Activated T-cell treated with anti-CD3 and anti-CD28 coated beads, Interleukin-2, amount 50 U/mL, for 24 hours (primary cell): ENCODE measurements around the gene NFATC2.
"Not testable (repeated sequence)": the region's sequence is repeated elsewhere in the genome, so short reads cannot be mapped to it uniquely, and the experiment has no call there.

Source experiments
- DNase-seq: peaks from one replicate; pipeline ENCODE4 v3.0.0-alpha.2; 2020
- H3K27ac Mint-ChIP-seq: 2 replicates; pipeline ENCODE4 v1.8.0; 2020; ENCODE audit warnings: mild to moderate bottlenecking, mixed read lengths
- H3K27me3 Mint-ChIP-seq: 2 replicates; pipeline ENCODE4 v1.8.0; 2020; ENCODE audit warnings: mixed read lengths
- H3K36me3 Mint-ChIP-seq: 2 replicates; pipeline ENCODE4 v1.8.0; 2020; ENCODE audit warnings: low read depth, mixed read lengths
- H3K4me1 Mint-ChIP-seq: 2 replicates; pipeline ENCODE4 v1.8.0; 2020; ENCODE audit warnings: low read depth, mixed read lengths
- H3K4me3 Mint-ChIP-seq: 2 replicates; pipeline ENCODE4 v1.8.0; 2020; ENCODE audit warnings: mild to moderate bottlenecking, moderate library complexity, mixed read lengths
- H3K9me3 Mint-ChIP-seq: 2 replicates; pipeline ENCODE4 v1.8.0; 2020; ENCODE audit warnings: mixed read lengths

The NFATC2 gene

DNA sequence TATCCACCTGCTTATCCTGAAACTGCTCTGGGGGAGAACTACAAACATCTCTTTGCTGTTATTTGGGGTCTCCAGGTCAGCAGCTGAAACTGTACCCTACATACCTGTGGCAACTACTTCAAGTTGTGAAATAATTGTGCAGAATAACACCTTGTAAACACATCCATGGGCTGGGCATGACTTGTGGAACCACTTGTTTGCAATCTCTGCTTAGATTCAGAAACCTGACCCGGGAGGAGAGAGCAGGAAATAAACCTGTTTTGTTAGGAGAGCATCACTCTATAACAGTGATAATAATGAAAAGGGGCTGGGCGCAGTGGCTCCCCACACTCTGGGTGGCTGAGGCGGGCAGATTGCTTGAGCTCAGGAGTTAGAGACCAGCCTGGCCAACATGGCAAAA lies 183.1 kb downstream of the NFATC2 start:
- H3K27me3 Mint-ChIP-seq, result no peaks in the 10 kb centered on the region
- peaks cover 10% of the 10 kb centered on the region for H3K9me3 Mint-ChIP-seq
- no peaks in the 10 kb centered on the region for H3K36me3 Mint-ChIP-seq
- no peak overlapping the region for H3K4me3 Mint-ChIP-seq
- no peak for DNase-seq
- no peak overlapping the region for H3K27ac Mint-ChIP-seq
- peaks cover 3% of the 10 kb centered on the region for H3K4me1 Mint-ChIP-seq

DNA sequence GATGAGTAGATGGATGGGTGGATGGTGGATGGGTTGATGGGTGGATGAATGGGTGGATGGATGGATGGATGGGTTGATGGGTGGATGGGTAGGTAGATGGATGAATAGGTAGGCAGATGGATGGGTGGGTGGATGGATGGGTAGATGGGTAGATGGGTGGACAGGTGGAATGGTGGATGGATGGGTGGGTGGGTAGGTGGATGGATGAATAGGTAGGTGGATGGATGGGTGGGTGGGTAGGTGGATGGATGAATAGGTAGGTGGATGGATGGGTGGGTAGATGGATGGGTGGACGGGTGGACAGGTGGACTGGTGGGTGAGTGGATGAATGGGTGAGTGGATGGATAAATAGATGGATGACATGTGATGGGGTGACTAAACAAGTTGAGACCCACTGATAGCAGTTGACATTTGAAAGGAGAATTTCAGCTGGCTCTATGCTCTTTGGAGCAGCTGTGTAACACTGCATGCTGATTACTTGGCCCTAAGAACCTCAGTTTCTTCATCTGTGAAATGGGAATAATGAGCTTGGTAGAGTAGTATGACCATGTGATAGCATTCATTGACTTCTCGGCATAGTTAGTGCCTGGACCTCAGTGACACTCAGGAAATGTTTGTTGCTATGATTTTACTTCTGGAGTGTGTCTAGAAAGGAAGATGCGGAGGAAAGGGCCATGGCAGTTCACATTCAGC lies 184.3 kb downstream of the NFATC2 start:
- Mint-ChIP-seq H3K4me1 (no peaks in the 10 kb centered on the region), H3K4me3 (no peak overlapping the region), H3K27me3 (no peaks in the 10 kb centered on the region), H3K27ac (no peak overlapping the region), H3K36me3 (no peaks in the 10 kb centered on the region), H3K9me3 (peaks cover 2% of the 10 kb centered on the region)
- DNase-seq, result no peak

DNA sequence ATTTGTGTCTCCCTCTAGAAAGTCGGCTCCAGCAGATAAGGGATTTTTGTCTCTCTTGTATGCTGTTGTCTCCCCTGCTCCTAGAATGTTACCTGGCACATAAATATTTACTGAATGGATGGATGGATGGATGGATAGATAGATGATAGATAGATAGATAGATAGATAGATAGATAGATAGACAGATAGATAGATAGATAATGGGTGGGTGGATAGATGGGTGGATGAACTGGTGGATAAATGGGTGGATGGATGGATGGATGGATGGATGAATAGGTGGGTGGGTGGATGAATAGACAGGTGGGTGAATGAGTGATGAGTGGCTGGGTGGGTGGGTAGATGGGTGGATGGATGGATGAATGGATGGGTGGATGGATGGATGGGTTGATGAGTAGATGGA lies 185.0 kb downstream of the NFATC2 start:
- no peaks in the 10 kb centered on the region for H3K36me3 Mint-ChIP-seq
- H3K27ac Mint-ChIP-seq, result no peak overlapping the region
- DNase-seq, result no peak
- H3K4me1 Mint-ChIP-seq, result no peaks in the 10 kb centered on the region
- H3K4me3 Mint-ChIP-seq, result no peak overlapping the region
- no peaks in the 10 kb centered on the region for H3K27me3 Mint-ChIP-seq
- no peaks in the 10 kb centered on the region for H3K9me3 Mint-ChIP-seq

DNA sequence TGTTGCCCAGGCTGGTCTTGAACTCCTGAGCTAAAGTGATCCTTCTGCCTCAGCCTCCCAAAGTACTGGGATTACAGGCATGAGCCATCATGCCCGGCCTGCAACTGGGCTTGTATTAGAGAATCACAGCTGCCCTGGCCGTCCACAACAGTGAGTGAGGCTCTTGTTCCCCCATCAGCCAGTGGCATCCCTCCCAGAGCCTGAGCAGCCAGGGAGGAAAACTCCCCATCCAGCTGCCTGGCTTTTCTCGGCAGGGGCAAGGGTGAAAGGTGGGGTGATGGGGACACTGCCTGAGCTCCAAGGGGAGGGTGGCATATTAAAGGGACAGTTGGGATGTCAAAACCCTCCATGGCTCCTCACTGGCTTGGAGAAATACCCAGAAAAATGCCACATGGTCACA lies 185.6 kb downstream of the NFATC2 start:
- Mint-ChIP-seq H3K27me3 (no peaks in the 10 kb centered on the region), H3K9me3 (no peaks in the 10 kb centered on the region), H3K27ac (no peak overlapping the region), H3K36me3 (no peaks in the 10 kb centered on the region), H3K4me1 (no peaks in the 10 kb centered on the region), H3K4me3 (no peak overlapping the region)
- DNase-seq, result no peak

DNA sequence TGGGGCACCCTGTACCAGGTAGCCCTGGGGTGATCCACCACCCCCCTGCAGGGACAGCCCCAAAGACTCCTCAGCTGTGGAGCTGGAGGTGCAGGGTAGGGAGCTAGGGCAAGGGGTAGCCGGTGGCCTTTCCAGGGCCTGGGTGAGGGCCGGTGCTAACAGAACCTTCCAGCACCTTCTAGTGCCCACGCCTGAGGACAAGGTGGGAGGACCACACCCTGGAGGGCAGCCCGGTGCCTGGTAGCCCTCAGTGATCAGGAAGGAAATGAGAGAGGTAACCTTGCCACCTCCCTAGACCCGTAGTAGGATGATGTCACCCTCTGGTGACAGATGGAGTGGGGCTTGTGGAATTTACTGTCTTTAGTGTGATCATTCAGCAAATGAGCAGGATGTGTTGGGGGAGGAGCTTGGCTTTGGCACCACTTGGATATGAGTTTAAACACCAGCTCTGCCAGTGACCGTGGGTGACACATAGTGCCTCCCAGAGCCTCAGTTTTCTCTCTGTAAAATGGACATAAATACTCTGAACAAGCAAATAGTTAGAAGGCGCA lies 187.7 kb downstream of the NFATC2 start:
- DNase-seq, result no peak
- Mint-ChIP-seq H3K9me3 (no peaks in the 10 kb centered on the region), H3K4me3 (no peak overlapping the region), H3K36me3 (no peaks in the 10 kb centered on the region), H3K4me1 (no peaks in the 10 kb centered on the region), H3K27ac (no peak overlapping the region), H3K27me3 (no peaks in the 10 kb centered on the region)

DNA sequence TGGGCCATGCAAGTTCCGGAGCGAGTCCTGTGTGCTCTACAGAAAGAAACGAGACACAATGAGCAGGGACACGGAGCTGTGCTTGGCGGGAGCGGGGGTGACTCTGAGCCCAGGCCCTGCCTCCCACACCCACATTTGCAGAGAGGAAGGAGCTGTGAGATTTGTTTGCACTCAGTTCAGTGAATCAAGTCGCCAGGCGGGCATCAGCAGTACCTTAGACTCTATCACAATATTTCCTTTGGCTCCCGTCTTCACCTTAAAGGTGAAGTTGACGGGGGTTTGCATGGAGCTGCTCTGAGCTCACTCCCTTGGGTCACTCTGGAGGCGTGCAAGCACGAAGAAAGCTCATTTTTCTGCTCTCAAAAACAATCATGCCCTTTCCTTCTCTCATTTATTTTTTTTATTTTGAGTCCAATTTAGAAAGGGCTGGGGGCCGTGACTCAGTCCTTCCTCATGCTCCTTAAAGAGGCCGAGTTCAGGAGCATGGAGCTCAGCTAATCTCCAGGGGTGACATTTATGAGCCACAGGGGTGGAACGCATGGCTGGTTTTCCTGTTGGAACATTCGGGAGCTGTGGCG lies 188.2 kb downstream of the NFATC2 start:
- no peaks in the 10 kb centered on the region for H3K27me3 Mint-ChIP-seq
- no peaks in the 10 kb centered on the region for H3K9me3 Mint-ChIP-seq
- no peak overlapping the region for H3K27ac Mint-ChIP-seq
- DNase-seq, result no peak
- no peaks in the 10 kb centered on the region for H3K4me1 Mint-ChIP-seq
- H3K36me3 Mint-ChIP-seq, result no peaks in the 10 kb centered on the region
- H3K4me3 Mint-ChIP-seq, result no peak overlapping the region

DNA sequence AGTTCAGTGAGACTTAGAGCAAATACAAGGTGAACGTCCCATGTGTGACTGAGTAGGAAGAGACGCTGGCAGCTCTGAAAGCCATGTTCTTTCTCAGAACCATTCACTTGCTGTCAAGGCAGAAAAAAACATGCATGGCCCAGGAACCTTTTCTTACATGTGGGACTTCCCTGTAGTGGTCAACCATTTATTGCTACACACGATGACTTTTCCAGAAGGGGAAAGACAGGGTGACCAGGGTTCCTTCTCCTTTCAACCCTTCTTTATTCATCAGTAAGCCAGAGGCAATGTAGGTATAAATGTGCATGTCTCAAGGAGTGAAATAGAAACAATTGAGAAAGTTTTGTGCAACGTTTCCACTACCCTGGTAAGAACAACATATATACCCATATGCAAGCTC lies 189.0 kb downstream of the NFATC2 start:
- H3K4me3 Mint-ChIP-seq, result no peak overlapping the region
- H3K9me3 Mint-ChIP-seq, result no peaks in the 10 kb centered on the region
- DNase-seq, result no peak
- H3K27ac Mint-ChIP-seq, result no peak overlapping the region
- no peaks in the 10 kb centered on the region for H3K36me3 Mint-ChIP-seq
- no peaks in the 10 kb centered on the region for H3K27me3 Mint-ChIP-seq
- H3K4me1 Mint-ChIP-seq, result no peaks in the 10 kb centered on the region

DNA sequence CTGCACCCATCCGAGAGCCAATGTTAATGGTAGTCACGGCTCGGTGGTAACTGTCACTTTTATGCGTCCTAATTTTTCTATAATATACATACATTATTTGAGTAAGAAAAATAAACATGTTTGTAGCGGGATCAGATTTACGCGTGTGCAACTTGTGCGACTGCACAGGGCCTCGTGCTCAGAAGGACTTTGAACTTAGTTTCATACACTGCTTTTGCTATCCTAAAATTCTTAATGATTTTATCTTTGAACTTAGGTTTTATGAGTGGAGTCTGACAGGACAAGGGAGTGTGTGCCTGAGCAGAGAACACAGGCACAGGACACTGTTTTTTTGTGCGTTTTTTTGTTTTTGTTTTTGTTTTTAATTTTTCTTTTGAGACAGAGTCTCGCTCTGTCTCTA lies 189.7 kb downstream of the NFATC2 start:
- Mint-ChIP-seq H3K36me3 (no peaks in the 10 kb centered on the region), H3K27ac (no peak overlapping the region)

DNA sequence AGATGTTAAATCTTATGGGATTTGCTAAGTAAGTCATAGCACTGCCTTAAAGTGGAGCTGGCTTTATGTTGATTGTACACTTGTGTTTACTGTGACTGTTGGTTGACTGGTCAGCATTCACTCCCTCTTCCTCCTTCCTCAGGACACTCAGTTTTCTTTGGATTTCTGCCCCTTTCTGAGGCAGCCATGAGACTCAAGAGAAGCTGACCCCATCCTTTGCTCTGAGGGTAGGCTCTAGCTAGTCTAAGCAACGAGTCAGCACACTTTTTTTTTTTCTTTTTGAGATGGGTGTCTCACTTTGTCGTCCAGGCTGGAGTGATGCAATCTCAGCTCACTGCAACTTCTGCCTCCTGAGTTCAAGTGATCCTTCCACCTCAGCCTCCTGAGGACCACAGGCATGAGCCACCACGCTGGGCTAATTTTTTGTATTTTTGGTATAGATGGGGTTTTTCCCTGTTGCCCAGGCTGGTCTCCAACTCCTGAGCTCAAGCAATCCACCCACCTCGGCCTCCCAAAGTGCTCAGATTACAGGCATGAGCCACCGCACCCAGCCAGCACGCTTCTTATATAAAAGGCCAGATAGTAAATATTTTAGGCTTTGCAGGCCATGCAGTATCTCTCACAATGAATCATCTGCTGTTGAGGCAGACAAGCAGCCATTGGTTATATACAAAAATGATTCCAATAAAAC lies 191.4 kb downstream of the NFATC2 start:
- no peak for DNase-seq
- Mint-ChIP-seq H3K9me3 (no peaks in the 10 kb centered on the region), H3K4me1 (no peaks in the 10 kb centered on the region), H3K27ac (no peak overlapping the region), H3K4me3 (no peak overlapping the region), H3K27me3 (no peaks in the 10 kb centered on the region), H3K36me3 (no peaks in the 10 kb centered on the region)

More for the DNA sequence above, 189.7 kb downstream of the NFATC2 start:
- Mint-ChIP-seq H3K9me3 (no peaks in the 10 kb centered on the region), H3K27me3 (no peaks in the 10 kb centered on the region), H3K4me1 (no peaks in the 10 kb centered on the region), H3K4me3 (no peak overlapping the region)
- no peak for DNase-seq

DNA sequence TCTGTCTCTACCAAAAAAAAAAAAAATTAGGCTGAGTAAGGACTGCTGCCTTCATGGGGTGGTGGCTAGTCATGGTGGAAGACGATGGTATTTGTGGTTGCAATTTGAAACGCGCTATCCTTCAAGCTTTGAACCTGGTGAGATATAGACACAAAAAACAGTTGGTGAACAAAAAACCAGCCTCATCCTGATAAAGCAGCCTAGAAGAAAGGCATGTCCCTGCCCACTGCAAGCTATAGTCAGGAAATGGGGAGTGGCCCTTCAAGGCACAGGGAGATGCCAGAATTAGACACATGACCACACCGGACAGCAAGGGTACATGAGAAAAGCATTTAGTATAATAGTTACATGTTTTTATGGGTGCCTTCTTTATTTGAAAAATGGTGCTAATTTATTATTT lies 193.6 kb downstream of the NFATC2 start:
- H3K27me3 Mint-ChIP-seq, result no peaks in the 10 kb centered on the region
- H3K4me3 Mint-ChIP-seq, result no peak overlapping the region
- DNase-seq, result no peak
- H3K9me3 Mint-ChIP-seq, result no peaks in the 10 kb centered on the region
- H3K36me3 Mint-ChIP-seq, result no peaks in the 10 kb centered on the region
- H3K4me1 Mint-ChIP-seq, result no peaks in the 10 kb centered on the region
- no peak overlapping the region for H3K27ac Mint-ChIP-seq

DNA sequence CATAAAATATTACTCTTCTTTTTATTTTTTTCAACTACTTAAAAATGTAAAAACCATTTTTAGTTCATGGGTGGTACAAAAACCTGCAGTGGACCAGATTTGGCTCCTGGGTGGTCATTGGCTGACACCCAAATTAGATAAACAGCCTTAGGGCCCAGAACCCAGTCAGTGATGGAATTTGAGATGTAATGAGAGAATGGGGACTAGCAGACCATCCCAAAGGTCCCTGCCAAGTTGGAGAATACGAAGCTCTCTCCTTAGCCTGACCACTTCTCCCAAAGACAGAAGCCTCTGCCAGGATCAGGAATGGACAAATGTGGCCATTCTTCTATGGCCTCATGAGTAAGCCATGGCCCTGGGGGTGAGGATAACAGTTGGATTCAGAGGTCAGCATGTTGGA lies 194.7 kb downstream of the NFATC2 start:
- H3K36me3 Mint-ChIP-seq, result no peaks in the 10 kb centered on the region

DNA sequence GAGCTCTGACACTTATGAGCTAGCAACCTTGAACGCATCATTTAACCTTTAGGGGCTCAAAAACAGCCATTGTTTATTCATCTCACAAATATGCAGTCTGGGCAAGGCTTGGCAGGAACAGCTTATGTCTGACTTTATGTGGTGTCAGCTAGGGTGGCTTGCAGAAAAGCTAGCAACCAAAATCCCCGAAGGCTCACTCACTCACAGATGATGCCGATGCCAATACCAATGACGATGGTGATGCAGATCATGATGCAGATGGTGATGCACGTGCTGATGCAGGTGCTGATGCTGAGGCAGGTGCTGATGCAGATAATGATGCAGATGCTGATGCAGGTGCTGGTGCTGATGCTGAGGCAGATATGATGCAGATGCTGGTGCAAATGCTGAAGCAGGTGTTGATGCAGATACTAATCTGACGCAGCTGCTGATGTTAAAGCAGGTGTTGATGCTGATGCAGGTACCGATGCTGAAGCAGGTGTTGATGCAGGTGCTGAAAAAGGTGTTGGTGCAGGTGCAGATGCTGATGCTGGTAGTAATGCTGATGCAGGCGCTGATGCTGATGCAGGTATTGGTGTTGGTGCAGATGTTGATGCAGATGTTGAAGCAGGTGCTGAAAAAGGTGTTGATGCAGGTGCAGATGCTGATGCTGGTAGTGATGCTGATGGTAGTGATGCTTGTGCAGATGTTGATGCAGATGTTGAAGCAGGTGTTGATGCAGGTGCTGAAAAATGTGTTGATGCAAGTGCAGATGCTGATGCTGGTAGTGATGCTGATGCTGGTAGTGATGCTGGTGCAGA lies 195.6 kb downstream of the NFATC2 start:
- no peaks in the 10 kb centered on the region for H3K36me3 Mint-ChIP-seq
- H3K27ac Mint-ChIP-seq, result no peak overlapping the region
- no peaks in the 10 kb centered on the region for H3K27me3 Mint-ChIP-seq
- no peaks in the 10 kb centered on the region for H3K9me3 Mint-ChIP-seq
- no peaks in the 10 kb centered on the region for H3K4me1 Mint-ChIP-seq
- no peak overlapping the region for H3K4me3 Mint-ChIP-seq
- DNase-seq, result no peak

More for the DNA sequence above, 194.7 kb downstream of the NFATC2 start:
- no peaks in the 10 kb centered on the region for H3K4me1 Mint-ChIP-seq
- DNase-seq, result no peak
- H3K27me3 Mint-ChIP-seq, result no peaks in the 10 kb centered on the region
- H3K4me3 Mint-ChIP-seq, result no peak overlapping the region
- H3K9me3 Mint-ChIP-seq, result no peaks in the 10 kb centered on the region
- H3K27ac Mint-ChIP-seq, result no peak overlapping the region

DNA sequence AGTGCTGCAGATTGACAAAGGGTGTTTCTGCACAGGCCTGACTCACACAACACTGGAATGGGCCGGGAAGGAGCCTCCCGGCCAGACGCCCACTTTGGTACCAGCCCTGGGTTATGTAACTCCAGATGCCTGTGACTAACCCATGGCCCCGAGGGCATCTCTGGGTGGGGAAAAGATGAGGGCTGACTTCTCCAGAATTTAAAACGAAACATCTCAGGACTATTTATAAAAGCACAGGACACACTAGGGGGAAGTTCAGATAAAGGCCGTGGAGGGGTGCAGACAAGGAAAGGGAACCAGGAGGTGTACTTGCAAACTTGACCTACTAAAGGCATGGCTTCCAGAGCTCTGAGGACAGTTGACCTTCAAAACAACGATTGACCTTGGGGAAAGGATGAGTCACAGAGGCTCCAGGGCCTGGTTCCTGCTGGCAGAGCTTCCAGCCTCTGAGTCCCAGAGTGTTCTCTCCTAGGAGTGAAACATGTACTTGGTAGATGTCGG lies 196.9 kb downstream of the NFATC2 start:
- no peak overlapping the region for H3K27ac Mint-ChIP-seq
- H3K4me1 Mint-ChIP-seq, result no peaks in the 10 kb centered on the region
- no peak overlapping the region for H3K4me3 Mint-ChIP-seq
- H3K27me3 Mint-ChIP-seq, result peaks cover 4% of the 10 kb centered on the region
- H3K36me3 Mint-ChIP-seq, result no peaks in the 10 kb centered on the region
- no peak for DNase-seq
- H3K9me3 Mint-ChIP-seq, result no peaks in the 10 kb centered on the region

DNA sequence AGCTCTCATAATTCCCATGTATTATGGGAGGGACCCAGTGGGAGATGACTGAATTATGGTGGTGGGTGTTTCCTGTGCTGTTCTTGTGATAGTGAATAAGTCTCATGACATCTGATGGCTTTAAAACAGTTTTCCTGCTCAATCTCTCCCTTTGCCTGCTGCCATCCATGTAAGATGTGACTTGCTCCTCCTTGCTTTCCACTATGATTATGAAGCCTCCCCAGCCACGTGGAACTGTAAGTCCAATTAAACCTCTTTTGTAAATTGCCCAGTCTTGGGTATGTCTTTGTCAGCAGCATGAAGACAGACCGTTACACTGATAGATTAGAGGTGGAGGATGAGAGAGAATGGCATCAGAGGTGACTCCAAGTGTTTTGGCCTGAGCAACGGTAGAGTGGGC lies 198.7 kb downstream of the NFATC2 start:
- H3K36me3 Mint-ChIP-seq, H3K9me3 Mint-ChIP-seq, DNase-seq, H3K27ac Mint-ChIP-seq, H3K27me3 Mint-ChIP-seq, H3K4me3 Mint-ChIP-seq, H3K4me1 Mint-ChIP-seq: not testable (repeated sequence)
